H9 (cell line): ENCODE measurements around the gene TCTN3. TPM values are rescaled to one million over a fixed set of nuclear protein-coding genes. Genes with fewer than 3 reads are reported as not detected.

Experiments
- DNase-seq: peaks from one replicate; pipeline ENCODE4 v3.0.0-alpha.2; 2017
- H2AFZ ChIP-seq: one replicate; pipeline ENCODE4 v1.6.1; 2013; ENCODE audit warnings: mild to moderate bottlenecking, low read length, control low read depth, moderate library complexity
- H2AK5ac ChIP-seq: 2 replicates; pipeline ENCODE4 v1.6.1; 2013; ENCODE audit warnings: low read length, control low read depth, mixed read lengths; ENCODE audit not compliant: insufficient read length
- H2BK120ac ChIP-seq: one replicate; pipeline ENCODE4 v1.6.1; 2013; ENCODE audit warnings: low read depth, mild to moderate bottlenecking, low read length, control low read depth, inconsistent platforms; ENCODE audit not compliant: poor library complexity, severe bottlenecking
- H2BK12ac ChIP-seq: 2 replicates; pipeline ENCODE4 v1.6.1; 2013; ENCODE audit warnings: low read length, control low read depth, mixed read lengths, low read depth; ENCODE audit not compliant: insufficient read length
- H2BK15ac ChIP-seq: 2 replicates; pipeline ENCODE4 v1.6.1; 2013; ENCODE audit warnings: low read depth, low read length, control low read depth
- H2BK20ac ChIP-seq: one replicate; pipeline ENCODE4 v1.6.1; 2013; ENCODE audit warnings: low read depth, mild to moderate bottlenecking, low read length, control low read depth, inconsistent platforms; ENCODE audit not compliant: poor library complexity, severe bottlenecking
- H2BK5ac ChIP-seq: 2 replicates; pipeline ENCODE4 v1.6.1; 2013; ENCODE audit warnings: low read length, control low read depth, mixed read lengths; ENCODE audit not compliant: insufficient read length
- H3K14ac ChIP-seq: 2 replicates; pipeline ENCODE4 v1.6.1; 2013; ENCODE audit warnings: low read length, control low read depth; ENCODE audit not compliant: insufficient read depth
- H3K18ac ChIP-seq: 2 replicates; pipeline ENCODE4 v1.6.1; 2013; ENCODE audit warnings: low read depth, mild to moderate bottlenecking, mixed read lengths, low read length, control low read depth; ENCODE audit not compliant: insufficient read length
- H3K23ac ChIP-seq: 2 replicates; pipeline ENCODE4 v1.6.1; 2013; ENCODE audit warnings: low read length, control low read depth, mixed read lengths, low read depth; ENCODE audit not compliant: insufficient read length
- H3K23me2 ChIP-seq: 2 replicates; pipeline ENCODE4 v1.6.1; 2013; ENCODE audit warnings: low read depth, mild to moderate bottlenecking, mixed read lengths, low read length, control low read depth; ENCODE audit not compliant: insufficient read length, poor library complexity, severe bottlenecking
- H3K27ac ChIP-seq: 2 replicates; pipeline ENCODE4 v1.5.1; 2013; ENCODE audit warnings: low read length, control low read depth, mixed read lengths, low read depth; ENCODE audit not compliant: insufficient read length
- H3K27me3 ChIP-seq: 2 replicates; pipeline ENCODE4 v1.6.1; 2013; ENCODE audit warnings: low read length, control low read depth, inconsistent platforms; ENCODE audit not compliant: insufficient read depth
- H3K4ac ChIP-seq: 2 replicates; pipeline ENCODE4 v1.6.1; 2013; ENCODE audit warnings: low read depth, mild to moderate bottlenecking, control low read depth, inconsistent platforms, low read length, moderate library complexity
- H3K4me1 ChIP-seq: 2 replicates; pipeline ENCODE4 v1.6.1; 2013; ENCODE audit warnings: low read length, control low read depth, inconsistent platforms; ENCODE audit not compliant: insufficient read depth
- H3K4me2 ChIP-seq: 2 replicates; pipeline ENCODE4 v1.6.1; 2013; ENCODE audit warnings: low read length, control low read depth, mixed read lengths; ENCODE audit not compliant: insufficient read length, insufficient read depth
- H3K56ac ChIP-seq: 2 replicates; pipeline ENCODE4 v1.6.1; 2013; ENCODE audit warnings: low read depth, mild to moderate bottlenecking, mixed read lengths, low read length, control low read depth; ENCODE audit not compliant: insufficient read length
- H3K79me1 ChIP-seq: 2 replicates; pipeline ENCODE4 v1.6.1; 2013; ENCODE audit warnings: low read depth, mild to moderate bottlenecking, moderate library complexity, low read length, control low read depth, inconsistent platforms; ENCODE audit not compliant: insufficient read depth, poor library complexity, severe bottlenecking
- H3K79me2 ChIP-seq: 2 replicates; pipeline ENCODE4 v1.6.1; 2013; ENCODE audit warnings: low read length, control low read depth, inconsistent platforms; ENCODE audit not compliant: insufficient read depth
- H3K9ac ChIP-seq: 2 replicates; pipeline ENCODE4 v1.6.1; 2013; ENCODE audit warnings: low read length, control low read depth, mixed read lengths; ENCODE audit not compliant: insufficient read length; ENCODE audit errors: extremely low read depth
- H3K9me3 ChIP-seq: one replicate; pipeline ENCODE4 v1.6.1; 2013; ENCODE audit warnings: low read depth, low read length, inconsistent platforms; ENCODE audit not compliant: control insufficient read depth
- H3T11ph ChIP-seq: one replicate; pipeline ENCODE4 v1.6.1; 2013; ENCODE audit warnings: mild to moderate bottlenecking, low read length, control low read depth, inconsistent platforms
- H4K20me1 ChIP-seq: one replicate; pipeline ENCODE4 v1.6.1; 2013; ENCODE audit not compliant: control insufficient read depth, insufficient read length, insufficient read depth
- H4K5ac ChIP-seq: 2 replicates; pipeline ENCODE4 v1.6.1; 2013; ENCODE audit warnings: low read depth, mild to moderate bottlenecking, mixed read lengths, low read length, control low read depth; ENCODE audit not compliant: insufficient read length
- H4K8ac ChIP-seq: replicated peaks from 2 replicates; pipeline ENCODE4 v1.6.1; 2013; ENCODE audit warnings: low read length, control low read depth, mixed read lengths, low read depth; ENCODE audit not compliant: insufficient read length
- H4K91ac ChIP-seq: 2 replicates; pipeline ENCODE4 v1.6.1; 2013; ENCODE audit warnings: low read depth, mild to moderate bottlenecking, moderate library complexity, mixed read lengths, low read length, control low read depth; ENCODE audit not compliant: insufficient read length
- H3K27ac Mint-ChIP-seq, 3 experiments: 2 replicates in 2 of 3; 3 replicates in 1 of 3; pipeline ENCODE4 v1.8.0; 2020 to 2021; ENCODE audit warnings: mixed read lengths in 3 of 3, mild to moderate bottlenecking in 1 of 3, moderate library complexity in 1 of 3
- H3K27me3 Mint-ChIP-seq: 2 replicates; pipeline ENCODE4 v1.8.0; 2021; ENCODE audit warnings: low read depth, mild to moderate bottlenecking, moderate library complexity, mixed read lengths
- H3K36me3 Mint-ChIP-seq, 3 experiments: 2 replicates in 2 of 3; 3 replicates in 1 of 3; pipeline ENCODE4 v1.8.0; 2020 to 2021; ENCODE audit warnings: low read depth in 3 of 3, mixed read lengths in 3 of 3; ENCODE audit not compliant: insufficient read depth in 1 of 3
- H3K4me1 Mint-ChIP-seq, 2 experiments: 2 replicates each; pipeline ENCODE4 v1.8.0; 2020; ENCODE audit warnings: mixed read lengths in 2 of 2
- H3K4me3 Mint-ChIP-seq, 2 experiments: 2 replicates in 1 of 2; 3 replicates in 1 of 2; pipeline ENCODE4 v1.8.0; 2020 to 2021; ENCODE audit warnings: mild to moderate bottlenecking in 2 of 2, mixed read lengths in 2 of 2, moderate library complexity in 1 of 2
- H3K9me3 Mint-ChIP-seq, 2 experiments: 2 replicates in 1 of 2; 3 replicates in 1 of 2; pipeline ENCODE4 v1.8.0; 2020; ENCODE audit warnings: mild to moderate bottlenecking in 2 of 2, mixed read lengths in 2 of 2, moderate library complexity in 1 of 2
- CTCF ChIP-seq: fragments of 200-600 bp; sonication (generic); conservative IDR thresholded peaks from 3 replicates; pipeline ENCODE4 v1.8.0; 2021; ENCODE audit warnings: antibody characterized with exemption, mild to moderate bottlenecking
- total RNA-seq: library from RNA; stranded (reverse); gene quantifications from 2 replicates; pipeline ENCODE4 v1.2.1, GENCODE V29; 2021

Gene TCTN3
- total RNA-seq, 1 experiment from 2014 or later: 37.3 TPM

- no peak overlapping the region for H3K14ac ChIP-seq
- no peak overlapping the region for H2AK5ac ChIP-seq
- no peaks in the 10 kb centered on the region for H3K79me2 ChIP-seq
- H3K23me2 ChIP-seq: no peaks in the 10 kb centered on the region
- Mint-ChIP-seq H3K4me1 (peaks cover 0 to 3% of the 10 kb centered on the region in 2 experiments; a peak in 1 of 4 replicates), H3K4me3 (no peak overlapping the region), H3K36me3 (peaks cover 3 to 19% (median 16%) of the 10 kb centered on the region in 3 experiments; a peak in 6 of 7 replicates), H3K27me3 (no peaks in the 10 kb centered on the region; the same call in 1 of the 2 replicates), H3K27ac (no peak overlapping the region), H3K9me3 (no peaks in the 10 kb centered on the region)
- H2BK120ac ChIP-seq: no peak overlapping the region
- no peak overlapping the region for H3K27ac ChIP-seq
- H3K79me1 ChIP-seq: no peaks in the 10 kb centered on the region
- no peak overlapping the region for H3K18ac ChIP-seq
- no peaks in the 10 kb centered on the region for H3K4me1 ChIP-seq
- no peak overlapping the region for H3K56ac ChIP-seq
- H3K9me3 ChIP-seq: no peaks in the 10 kb centered on the region
- no peak overlapping the region for H2BK20ac ChIP-seq
- no peak overlapping the region for H4K91ac ChIP-seq
- H3T11ph ChIP-seq: no peak overlapping the region
- H3K9ac ChIP-seq: no peak overlapping the region
- no peak overlapping the region for H2AFZ ChIP-seq
- no peak overlapping the region for H2BK15ac ChIP-seq
- no peak for DNase-seq
- no peak for TF ChIP-seq CTCF
- H4K20me1 ChIP-seq: no peaks in the 10 kb centered on the region
- H2BK5ac ChIP-seq: no peak overlapping the region
- H4K5ac ChIP-seq: no peak overlapping the region
- no peaks in the 10 kb centered on the region for H3K27me3 ChIP-seq
- no peak overlapping the region for H3K23ac ChIP-seq
- H4K8ac ChIP-seq: no peak overlapping the region
- H2BK12ac ChIP-seq: no peak overlapping the region
- H3K4me2 ChIP-seq: no peak overlapping the region
- no peak overlapping the region for H3K4ac ChIP-seq
Observed at GRCh38 chr10:95664543-95664942, 29.2 kb downstream of the TCTN3 start.
